Stomach (tissue), 4 donors: Measurements from ENCODE around the gene CELF2.

Experiments
- CTCF ChIP-seq, 7 experiments: fragments of 450-650 bp in 4 of 7; fragments of 200-600 bp in 3 of 7; sonication (generic) in 3 of 7; IDR thresholded peaks; one replicate each; pipeline ENCODE4 v1.5.1; 2016 to 2019; ENCODE audit warnings: antibody characterized with exemption in 7 of 7, control low read depth in 2 of 7, mild to moderate bottlenecking in 1 of 7
- POLR2A ChIP-seq, 4 donors: fragments of 450-650 bp; IDR thresholded peaks; one replicate each; pipeline ENCODE4 v1.6.1; 2016; ENCODE audit warnings: antibody characterized with exemption in 4 of 4, control low read depth in 2 of 4, mild to moderate bottlenecking in 1 of 4, moderate library complexity in 1 of 4
- POLR2AphosphoS5 ChIP-seq, 3 donors: sonication (generic); formaldehyde crosslinking; IDR thresholded peaks; one replicate each; pipeline ENCODE4 v1.6.1; 2016; ENCODE audit warnings: antibody characterized with exemption in 3 of 3

- TF ChIP-seq POLR2A (IDR thresholded peaks at IDR 0.05) (no peak), CTCF (IDR thresholded peaks at IDR 0.05) (no peak), POLR2AphosphoS5 (IDR thresholded peaks at IDR 0.05) (no peak)
These were observed 246.1 kb downstream of the CELF2 start for GRCh38 chr10:11263767-11264166.
